Raji (cell line): ENCODE results near the gene CD34.

Experiments used
- POLR2A ChIP-seq: IDR thresholded peaks from 2 replicates; pipeline ENCODE4 v1.6.1; 2011; ENCODE audit warnings: low read depth, low read length, control low read depth; ENCODE audit not compliant: insufficient read depth

Gene CD34

GRCh38 chr1:207911856-207912760, 1.2 kb upstream of the CD34 start:
- TF ChIP-seq POLR2A: no peak

DNA sequence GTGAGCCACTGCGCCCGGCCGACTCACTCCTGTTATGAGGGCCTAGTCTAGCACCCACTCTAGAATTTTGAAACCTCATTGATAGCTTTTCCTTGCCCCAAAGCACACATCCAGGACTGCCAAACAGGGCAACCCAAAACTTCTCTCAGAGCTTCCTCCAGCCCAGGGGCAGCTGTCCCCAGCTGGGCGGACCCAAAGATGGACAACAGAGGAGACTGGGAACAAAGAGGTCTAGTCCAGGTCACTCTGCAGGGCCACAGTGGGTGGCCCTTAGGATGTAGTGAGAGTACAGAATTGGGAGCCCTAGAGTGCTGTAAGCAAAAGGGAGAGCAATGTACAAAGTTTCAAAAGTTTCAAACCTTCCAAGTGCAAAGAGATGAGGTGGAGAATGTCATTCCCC, 1.2 kb downstream of the CD34 start:
- no peak for TF ChIP-seq POLR2A

DNA sequence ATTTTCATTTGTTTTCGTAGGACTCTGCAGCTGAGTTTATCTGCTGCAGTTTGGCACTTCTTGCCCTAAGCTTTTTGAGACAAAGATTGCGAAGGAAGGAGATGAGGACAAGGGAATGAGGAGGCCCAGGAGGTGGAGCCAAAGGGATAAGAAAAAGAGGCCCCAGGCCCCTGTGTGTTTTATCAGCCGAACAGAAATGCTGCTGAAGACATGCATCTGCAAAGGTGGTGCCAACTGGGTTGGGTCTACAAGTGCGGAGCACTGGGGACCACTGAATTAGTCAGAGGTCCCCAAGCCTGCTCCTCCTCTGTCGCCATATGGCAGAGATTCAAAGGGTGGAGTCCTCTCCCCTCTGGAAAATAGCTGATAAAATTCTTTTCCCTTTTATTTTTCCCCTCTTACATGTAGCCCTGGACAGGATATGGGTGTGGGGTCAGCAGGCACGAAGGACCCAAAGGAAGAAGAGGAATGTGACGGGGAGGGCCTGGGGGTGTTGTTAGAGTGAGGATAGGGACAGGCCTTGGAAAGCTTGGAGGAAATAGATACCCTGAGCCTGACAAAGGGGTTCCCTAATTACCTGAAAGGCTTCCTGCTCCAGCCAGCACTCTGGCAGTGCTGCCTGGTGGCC, 2.7 kb downstream of the CD34 start:
- TF ChIP-seq POLR2A: no peak

DNA sequence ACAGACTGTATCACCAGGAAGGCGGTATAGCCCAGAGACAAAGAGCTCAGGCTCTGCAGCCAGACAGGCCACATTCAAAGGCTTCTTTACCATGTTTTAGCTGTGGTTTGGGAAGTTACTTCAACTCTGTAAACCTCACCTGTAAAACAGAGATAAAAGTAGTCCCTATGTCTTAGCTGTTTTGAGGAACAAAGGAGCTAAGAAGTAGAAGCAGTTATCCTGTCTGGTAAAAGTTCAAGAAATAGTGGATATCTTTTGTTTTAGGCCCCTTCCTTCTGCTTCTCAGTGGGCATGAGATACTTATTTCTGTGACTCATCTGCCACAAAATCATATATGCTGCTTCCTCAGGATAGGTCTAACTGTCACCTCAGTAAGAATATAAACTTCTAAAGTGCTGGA, 6.5 kb downstream of the CD34 start:
- no peak for TF ChIP-seq POLR2A

DNA sequence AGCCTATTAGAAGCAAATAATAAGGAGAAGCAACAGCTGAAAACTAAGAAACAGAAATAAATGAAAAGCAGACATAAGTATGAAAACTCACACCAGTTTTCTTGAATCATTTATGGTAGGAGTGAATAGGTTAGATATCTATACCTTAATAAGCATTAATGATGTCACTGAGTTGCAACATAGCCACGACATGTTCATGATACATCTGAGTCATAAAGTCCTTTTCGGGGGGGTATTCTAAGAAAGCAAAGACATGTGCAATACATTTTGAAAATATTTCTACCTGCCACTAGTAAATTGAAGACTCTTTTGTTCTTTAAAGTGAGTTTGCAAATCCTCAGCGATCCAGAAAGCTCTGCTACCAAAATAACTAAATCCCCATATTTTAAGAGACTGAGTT, 7.2 kb downstream of the CD34 start:
- no peak for TF ChIP-seq POLR2A

DNA sequence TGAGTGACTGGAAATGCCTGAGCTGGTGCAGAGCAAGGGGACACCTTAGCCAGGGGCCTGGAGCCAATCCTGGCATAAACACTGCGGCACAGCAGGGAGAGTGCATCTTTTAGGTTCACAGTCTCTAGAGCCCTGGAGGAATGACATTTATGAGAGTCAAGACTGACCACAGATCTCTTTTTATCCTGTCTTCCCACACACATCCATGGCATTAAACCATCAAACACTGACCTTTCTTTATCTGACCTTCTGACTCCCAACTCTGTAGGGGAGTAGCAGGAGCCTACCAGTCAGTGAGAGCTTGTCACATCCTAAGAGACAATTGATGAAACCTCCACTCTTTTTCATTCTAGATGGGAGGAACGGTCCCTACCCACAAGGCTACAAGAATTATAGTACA, 7.9 kb downstream of the CD34 start:
- TF ChIP-seq POLR2A: no peak

DNA sequence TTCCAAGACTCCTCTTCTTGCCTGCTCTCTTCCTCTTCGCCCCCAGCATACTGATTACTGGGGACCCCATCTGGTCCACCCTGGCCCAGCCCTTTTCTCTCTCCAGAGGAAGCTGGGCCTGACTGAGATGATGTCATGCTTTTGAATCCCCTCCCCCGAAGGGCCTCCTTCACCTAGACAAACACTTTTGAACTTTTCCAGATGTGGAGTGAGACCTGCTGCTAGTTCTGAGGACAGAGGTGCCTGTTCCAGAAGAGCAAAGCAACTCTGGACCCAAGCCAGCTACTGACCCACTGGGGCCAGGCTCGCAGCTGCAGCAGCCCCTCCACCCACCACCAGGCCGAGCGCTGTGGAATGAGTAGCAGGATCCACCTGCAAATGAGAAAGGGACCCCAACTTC, 8.4 kb downstream of the CD34 start:
- no peak for TF ChIP-seq POLR2A

- TF ChIP-seq POLR2A: no peak
These were observed 9.8 kb downstream of the CD34 start for GRCh38 chr1:207901041-207901653.

DNA sequence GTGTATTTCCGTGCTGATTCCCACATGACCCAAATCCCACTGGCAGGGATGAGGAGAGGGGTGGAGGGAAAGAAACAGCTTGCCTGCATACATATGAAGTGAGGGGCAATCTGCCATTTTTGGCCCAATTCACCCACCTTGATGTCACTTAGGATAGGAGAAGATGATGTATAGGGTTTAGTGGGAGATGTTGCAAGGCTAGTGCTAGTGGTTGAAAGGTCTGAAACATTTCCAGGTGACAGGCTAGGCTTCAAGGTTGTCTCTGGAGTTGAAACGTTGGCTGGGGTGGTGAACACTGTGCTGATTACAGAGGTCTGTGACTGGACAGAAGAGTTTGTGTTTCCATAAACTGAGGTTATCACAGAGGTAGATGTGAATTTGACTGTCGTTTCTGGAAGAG, 12.1 kb downstream of the CD34 start:
- no peak for TF ChIP-seq POLR2A

DNA sequence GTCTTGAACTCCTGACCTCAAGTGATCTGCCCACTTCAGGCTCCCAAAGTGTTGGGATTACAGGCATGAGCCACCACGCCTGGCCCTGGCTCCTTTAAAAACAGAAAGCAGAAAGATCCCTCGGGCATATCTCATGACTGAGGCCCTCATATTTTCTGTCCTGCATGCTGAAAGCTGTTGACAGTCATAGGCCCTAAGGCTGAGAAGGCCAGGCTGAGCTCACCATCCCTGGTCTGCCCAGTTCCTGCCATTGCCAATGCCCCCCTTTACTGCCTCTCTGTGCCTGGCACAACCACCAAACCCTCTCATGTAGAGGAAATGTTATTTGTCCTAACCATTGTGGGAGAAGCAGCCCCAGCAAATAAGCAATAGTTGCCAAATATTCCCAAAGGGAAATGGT, 12.7 kb downstream of the CD34 start:
- no peak for TF ChIP-seq POLR2A

GRCh38 chr1:207897188-207897587, 13.7 kb downstream of the CD34 start:
- TF ChIP-seq POLR2A: no peak

DNA sequence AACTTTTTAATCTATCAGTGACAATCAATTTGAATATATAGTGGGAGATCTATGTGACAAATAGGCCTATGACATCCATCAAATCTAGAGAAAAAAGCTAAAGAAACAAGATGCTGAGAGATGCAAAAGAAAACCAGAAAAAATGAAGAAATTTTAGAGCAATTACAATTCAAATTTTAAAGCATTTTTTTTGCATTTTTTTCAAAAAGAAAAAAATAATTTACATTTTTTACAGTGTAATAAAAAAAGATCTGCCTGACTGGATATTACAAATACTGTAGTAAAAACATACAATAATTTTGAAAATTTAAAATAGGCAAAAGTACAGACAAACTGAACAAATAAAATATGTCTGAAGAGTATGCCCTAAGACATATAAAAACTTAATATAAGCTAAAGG, 14.4 kb downstream of the CD34 start:
- TF ChIP-seq POLR2A: no peak

DNA sequence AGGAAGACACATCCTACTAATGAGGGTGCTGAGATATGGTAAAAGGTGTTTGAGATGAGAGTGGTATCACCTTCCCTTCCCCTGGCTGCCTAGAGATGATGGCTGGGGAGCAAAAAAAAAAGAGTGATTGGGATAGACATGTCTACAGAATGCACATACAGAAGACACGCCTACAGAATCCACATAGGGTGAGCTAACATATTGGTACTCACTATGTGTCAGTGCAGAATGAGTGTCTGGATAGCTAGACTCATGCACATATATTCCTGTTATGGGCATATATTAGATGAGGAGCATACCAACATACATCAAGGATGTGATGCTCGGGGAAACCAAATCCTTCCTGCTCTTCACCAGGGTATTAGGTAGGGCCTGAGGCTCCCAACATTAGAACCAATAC, 16.2 kb downstream of the CD34 start:
- TF ChIP-seq POLR2A: no peak

DNA sequence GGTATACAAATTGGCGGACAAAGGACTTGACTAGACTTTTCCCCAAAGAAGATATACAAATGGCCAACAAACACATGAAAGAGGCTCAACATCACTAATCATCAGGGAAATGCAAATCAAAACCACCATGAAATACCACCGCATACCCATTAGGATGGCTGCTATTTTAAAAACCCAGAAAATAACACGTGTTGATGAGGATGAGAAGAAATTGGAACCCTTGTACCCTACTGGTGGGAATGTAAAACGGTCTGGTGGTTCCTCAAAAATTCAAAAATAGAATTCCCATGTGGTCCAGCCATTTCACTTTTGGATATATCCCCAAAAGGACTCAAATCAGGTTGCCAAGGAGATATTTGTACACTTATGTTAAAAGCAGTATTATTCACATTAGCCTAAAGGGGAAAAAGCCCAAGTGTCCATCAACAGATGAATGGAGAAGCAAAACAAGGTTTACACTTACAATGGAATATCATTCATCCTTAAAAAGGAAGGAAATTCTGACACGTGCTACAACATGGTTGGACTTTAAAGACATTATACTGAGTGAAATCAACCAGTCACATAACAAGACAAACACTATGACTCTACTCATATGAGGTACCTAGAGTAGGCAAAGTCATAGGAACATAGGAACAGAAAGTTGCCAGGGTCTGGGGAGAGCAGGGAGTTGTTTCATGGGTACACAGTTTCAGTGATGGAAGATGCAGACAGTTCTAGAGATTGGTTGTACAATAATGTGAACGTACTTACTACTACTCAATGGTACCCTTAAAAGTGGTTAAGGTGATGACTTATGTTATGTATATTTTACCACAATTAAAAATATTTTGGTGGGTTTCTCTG, 17.0 kb downstream of the CD34 start:
- no peak for TF ChIP-seq POLR2A

DNA sequence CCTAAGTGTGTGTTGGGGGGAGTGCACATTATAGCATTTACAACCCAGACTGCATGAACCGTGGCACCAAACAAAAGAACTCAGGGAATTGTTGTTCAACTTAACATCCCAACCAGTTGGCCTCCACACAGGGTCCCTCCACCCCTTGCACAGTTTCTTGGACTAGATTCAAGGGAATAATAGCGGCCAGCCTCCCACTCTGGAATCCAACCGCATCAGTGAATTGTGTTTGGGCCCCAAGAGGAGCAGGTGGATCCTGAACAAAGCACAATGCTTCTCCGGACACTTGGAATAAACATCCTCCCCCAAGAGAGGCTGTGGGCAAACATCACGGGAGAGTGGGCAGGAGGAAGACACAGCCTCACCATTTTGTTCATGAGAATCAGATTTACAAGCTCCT, 18.2 kb downstream of the CD34 start:
- TF ChIP-seq POLR2A: no peak
